ENCODE measurements around the gene COL17A1.

COL17A1 gene

DNA sequence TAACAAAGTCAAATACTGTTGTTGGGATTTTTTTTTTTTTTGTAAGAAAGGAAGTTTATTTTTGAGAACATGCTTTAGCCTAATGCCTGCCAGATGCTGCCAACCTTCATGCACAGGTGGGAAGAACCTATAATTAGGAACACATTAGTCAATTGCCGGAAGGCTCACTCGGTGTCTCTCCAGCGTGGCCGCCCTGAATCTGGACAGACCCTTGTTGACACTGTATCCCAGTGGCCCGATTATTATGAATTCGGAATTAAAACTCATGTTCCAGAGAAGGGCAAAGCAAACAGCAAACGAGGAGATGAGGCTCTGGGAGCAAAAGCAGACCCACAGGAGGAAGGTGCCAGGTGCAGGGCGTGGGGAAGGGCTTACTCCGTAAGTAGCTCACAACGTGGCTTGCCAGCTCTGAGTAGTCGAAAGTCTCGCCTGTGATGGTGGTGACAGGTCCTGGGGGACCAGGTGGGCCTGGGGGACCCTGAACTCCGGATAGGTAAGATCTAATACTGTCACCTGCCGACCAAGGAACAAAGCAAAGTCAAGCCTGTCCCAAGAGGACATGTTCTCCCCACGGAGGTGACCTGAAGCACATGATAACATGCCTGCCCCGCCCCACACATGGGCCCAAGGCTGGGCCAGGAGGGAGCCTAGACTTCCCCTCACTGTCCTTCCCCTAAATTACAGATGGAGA lies 48.3 kb downstream of the COL17A1 start:
- Histone ChIP-seq H3K36me3 (ENCODE audit: control insufficient read depth in 1 of 2, insufficient read depth in 2 of 2, low read length in 2 of 2) (peaks cover 0 to 6% of the 10 kb centered on the region in 2 donors), H3K9me3 (ENCODE audit: control insufficient read depth in 1 of 2, low read length in 2 of 2) (no peaks in the 10 kb centered on the region), H3K4me1 (ENCODE audit: control insufficient read depth in 1 of 2, insufficient read depth in 2 of 2, low read length in 2 of 2) (no peaks in the 10 kb centered on the region), H3K4me3 (ENCODE audit: low read depth in 1 of 2, low read length in 2 of 2) (no peak overlapping the region), H3K27me3 (ENCODE audit: low read depth, low read length) (no peaks in the 10 kb centered on the region), H3K27ac (ENCODE audit: low read length) (no peak overlapping the region)

DNA sequence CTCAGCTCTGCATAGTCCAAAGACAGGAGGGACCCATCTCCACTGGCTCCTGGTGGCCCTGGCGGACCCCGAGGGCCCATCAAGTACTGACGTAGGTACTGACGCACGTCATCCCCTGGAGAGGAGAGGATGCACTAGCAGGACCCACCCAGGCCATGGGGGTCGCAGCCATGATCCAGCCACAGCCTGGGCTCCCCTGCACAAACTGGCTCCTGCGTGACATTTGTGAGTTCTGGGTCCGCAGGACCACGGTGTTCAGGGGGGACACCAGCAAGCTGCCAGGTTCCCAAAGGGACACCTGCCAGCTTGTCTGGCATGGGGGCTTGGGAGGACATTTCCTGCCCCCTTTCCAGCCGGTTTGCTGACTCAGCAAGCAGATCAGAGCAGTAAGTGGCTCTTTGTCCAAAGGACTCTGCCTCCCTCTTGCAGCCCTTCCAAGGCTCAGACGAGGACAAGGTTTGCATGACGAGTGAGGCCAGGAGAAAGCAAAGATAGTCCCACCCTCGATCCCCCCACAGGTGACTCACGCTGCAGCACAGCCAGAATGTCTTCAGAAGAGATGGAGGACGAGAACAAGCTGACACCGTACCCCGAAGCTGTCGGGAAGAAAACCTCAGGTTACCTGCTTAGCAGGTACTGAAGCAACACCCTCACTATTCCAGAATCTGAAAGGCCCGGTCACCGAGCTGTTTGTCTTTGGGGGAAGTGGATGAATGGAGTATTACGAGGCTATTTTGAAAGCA lies 49.0 kb downstream of the COL17A1 start:
- no peak overlapping the region for H3K27ac ChIP-seq (ENCODE audit: low read length)
- no peaks in the 10 kb centered on the region for H3K27me3 ChIP-seq (ENCODE audit: low read depth, low read length)
- H3K36me3 ChIP-seq (ENCODE audit: control insufficient read depth in 1 of 2, insufficient read depth in 2 of 2, low read length in 2 of 2): peaks cover 0 to 11% of the 10 kb centered on the region in 2 donors

DNA sequence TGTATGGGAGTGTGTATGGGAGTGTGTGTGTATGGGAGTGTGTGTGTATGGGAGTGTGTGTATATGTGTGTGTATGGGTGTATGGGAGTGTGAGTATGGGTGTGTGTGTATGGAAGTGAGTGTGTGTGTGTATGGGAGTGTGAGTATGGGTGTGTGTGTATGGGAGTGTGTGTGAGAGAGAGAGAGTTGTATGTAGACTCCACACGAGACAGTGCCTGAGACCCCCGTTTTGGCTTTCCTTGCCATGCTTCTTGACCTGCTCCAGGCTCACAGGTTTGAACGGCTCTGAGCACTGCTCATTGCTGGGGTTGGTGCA lies 49.7 kb downstream of the COL17A1 start:
- peaks cover under 1 to 16% of the 10 kb centered on the region in 2 donors for H3K36me3 ChIP-seq (ENCODE audit: control insufficient read depth in 1 of 2, insufficient read depth in 2 of 2, low read length in 2 of 2)
- H3K4me1 ChIP-seq (ENCODE audit: control insufficient read depth in 1 of 2, insufficient read depth in 2 of 2, low read length in 2 of 2): no peaks in the 10 kb centered on the region
- no peaks in the 10 kb centered on the region for H3K27me3 ChIP-seq (ENCODE audit: low read depth, low read length)
- H3K9me3 ChIP-seq (ENCODE audit: control insufficient read depth in 1 of 2, low read length in 2 of 2): no peaks in the 10 kb centered on the region
- no peak overlapping the region for H3K4me3 ChIP-seq (ENCODE audit: low read depth in 1 of 2, low read length in 2 of 2)
- H3K27ac ChIP-seq (ENCODE audit: low read length): no peak overlapping the region

More for the DNA sequence above, 49.0 kb downstream of the COL17A1 start:
- Histone ChIP-seq H3K9me3 (ENCODE audit: control insufficient read depth in 1 of 2, low read length in 2 of 2) (no peaks in the 10 kb centered on the region), H3K4me1 (ENCODE audit: control insufficient read depth in 1 of 2, insufficient read depth in 2 of 2, low read length in 2 of 2) (no peaks in the 10 kb centered on the region), H3K4me3 (ENCODE audit: low read depth in 1 of 2, low read length in 2 of 2) (no peak overlapping the region)

DNA sequence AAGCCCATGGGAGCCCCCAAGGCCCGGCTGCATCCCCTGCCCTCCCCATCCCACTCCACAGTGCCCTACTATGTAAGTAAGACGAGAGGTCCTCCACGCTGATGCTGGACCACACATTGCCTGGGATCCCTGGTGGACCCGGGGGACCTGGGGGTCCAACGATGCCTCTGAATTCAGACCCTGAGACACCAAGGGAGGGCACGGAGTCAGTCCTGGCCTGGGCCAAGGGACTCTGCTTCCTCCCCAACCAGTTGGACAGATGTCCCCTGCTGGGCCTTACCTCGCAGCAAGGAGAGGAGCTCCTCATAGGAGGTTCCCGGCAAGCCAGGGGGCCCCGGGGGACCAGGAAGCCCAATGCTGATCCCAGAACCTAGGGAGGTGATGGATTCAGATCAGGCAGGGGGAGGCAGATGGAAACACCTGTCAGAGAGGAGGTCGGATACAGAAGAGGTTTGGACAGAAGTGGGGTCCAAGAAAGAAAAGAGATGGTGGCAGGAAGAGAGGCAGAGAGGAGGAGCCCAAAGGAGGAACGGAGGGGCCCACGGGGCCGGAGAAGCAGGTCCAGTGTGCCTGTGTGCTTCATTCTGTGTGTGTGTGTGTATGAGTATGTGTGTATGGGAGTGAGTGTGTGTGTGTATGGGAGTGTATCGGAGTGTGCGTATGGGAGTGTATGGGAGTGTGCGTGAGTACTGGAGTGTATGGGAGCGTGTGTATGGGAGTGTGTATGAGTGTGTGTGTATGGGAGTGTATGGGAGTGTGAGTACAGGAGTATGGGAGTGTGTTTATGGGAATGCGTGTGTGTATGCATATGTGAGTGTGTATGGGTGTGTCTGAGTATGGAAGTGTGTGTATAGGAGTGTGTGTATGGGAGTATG lies 50.2 kb downstream of the COL17A1 start:
- Histone ChIP-seq H3K27ac (ENCODE audit: low read length) (no peak overlapping the region), H3K9me3 (ENCODE audit: control insufficient read depth in 1 of 2, low read length in 2 of 2) (no peaks in the 10 kb centered on the region), H3K4me1 (ENCODE audit: control insufficient read depth in 1 of 2, insufficient read depth in 2 of 2, low read length in 2 of 2) (no peaks in the 10 kb centered on the region), H3K36me3 (ENCODE audit: control insufficient read depth in 1 of 2, insufficient read depth in 2 of 2, low read length in 2 of 2) (peaks cover 4 to 21% of the 10 kb centered on the region in 2 donors), H3K4me3 (ENCODE audit: low read depth in 1 of 2, low read length in 2 of 2) (no peak overlapping the region), H3K27me3 (ENCODE audit: low read depth, low read length) (no peaks in the 10 kb centered on the region)

DNA sequence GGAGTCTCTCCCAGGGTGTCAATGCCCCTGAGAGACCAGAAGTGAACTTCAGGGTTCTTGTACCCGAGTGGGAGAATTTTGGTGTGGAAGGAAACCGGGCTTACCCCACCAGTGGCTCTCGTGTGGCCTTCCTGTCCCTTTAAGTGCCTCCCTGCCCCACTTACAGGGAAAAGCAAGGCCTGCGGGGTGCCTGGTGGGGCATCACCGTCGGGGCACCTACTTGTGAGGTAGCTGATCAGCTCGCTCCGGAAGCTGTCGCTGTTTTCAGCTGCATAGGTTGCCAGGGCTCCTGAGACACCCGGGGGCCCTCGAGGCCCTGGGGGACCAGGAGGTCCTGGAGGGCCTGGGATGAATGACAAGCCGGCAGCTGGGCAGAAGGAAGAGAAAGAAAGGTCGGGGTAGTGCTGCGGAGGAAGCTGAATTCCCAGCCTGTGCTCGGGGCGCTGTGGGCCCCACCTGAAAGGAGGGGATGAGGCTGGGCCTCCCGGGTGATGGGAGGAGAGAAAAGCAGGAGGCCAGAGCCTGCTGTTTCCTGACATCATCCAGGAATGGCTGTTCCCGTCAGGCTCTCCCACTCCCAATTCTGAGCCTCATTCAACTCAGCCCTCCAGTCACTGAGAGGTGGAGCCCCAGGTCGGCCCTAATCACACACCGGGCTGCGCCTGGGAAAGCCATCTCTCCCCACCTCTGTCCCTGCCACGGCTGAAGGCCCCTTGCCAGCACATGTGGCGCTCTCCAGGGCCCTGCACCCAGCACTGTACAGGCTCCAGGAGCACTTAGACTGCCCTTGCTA lies 51.1 kb downstream of the COL17A1 start:
- H3K27ac ChIP-seq (ENCODE audit: low read length): no peak overlapping the region
- H3K9me3 ChIP-seq (ENCODE audit: control insufficient read depth in 1 of 2, low read length in 2 of 2): no peaks in the 10 kb centered on the region
- H3K27me3 ChIP-seq (ENCODE audit: low read depth, low read length): no peaks in the 10 kb centered on the region
- H3K4me1 ChIP-seq (ENCODE audit: control insufficient read depth in 1 of 2, insufficient read depth in 2 of 2, low read length in 2 of 2): no peaks in the 10 kb centered on the region
- no peak overlapping the region for H3K4me3 ChIP-seq (ENCODE audit: low read depth in 1 of 2, low read length in 2 of 2)
- H3K36me3 ChIP-seq (ENCODE audit: control insufficient read depth in 1 of 2, insufficient read depth in 2 of 2, low read length in 2 of 2): peaks cover 4 to 22% of the 10 kb centered on the region in 2 donors

DNA sequence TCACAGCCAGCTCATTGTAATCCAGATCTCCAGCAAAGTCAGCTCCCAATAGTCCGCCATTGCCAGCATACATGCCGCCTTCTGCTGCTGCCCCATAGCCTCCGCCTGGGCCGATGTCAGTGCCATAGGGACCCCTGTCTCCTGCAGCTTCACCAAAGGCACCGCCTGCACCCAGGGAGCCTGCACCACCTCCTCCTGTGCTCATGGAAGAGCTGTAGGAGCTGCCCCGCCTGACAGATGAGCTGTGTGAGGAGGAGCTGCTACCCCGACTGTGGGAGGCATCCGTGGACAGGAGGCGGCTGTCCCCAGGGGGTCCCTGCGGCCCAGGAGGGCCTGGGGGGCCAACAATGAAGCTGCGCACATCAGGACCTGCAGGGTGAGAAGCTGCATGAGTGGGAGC lies 51.7 kb downstream of the COL17A1 start:
- Histone ChIP-seq H3K9me3 (ENCODE audit: control insufficient read depth in 1 of 2, low read length in 2 of 2) (no peaks in the 10 kb centered on the region), H3K4me3 (ENCODE audit: low read depth in 1 of 2, low read length in 2 of 2) (no peak overlapping the region), H3K27ac (ENCODE audit: low read length) (no peak overlapping the region), H3K27me3 (ENCODE audit: low read depth, low read length) (no peaks in the 10 kb centered on the region), H3K36me3 (ENCODE audit: control insufficient read depth in 1 of 2, insufficient read depth in 2 of 2, low read length in 2 of 2) (peaks cover 4 to 29% of the 10 kb centered on the region in 2 donors), H3K4me1 (ENCODE audit: control insufficient read depth in 1 of 2, insufficient read depth in 2 of 2, low read length in 2 of 2) (no peaks in the 10 kb centered on the region)

DNA sequence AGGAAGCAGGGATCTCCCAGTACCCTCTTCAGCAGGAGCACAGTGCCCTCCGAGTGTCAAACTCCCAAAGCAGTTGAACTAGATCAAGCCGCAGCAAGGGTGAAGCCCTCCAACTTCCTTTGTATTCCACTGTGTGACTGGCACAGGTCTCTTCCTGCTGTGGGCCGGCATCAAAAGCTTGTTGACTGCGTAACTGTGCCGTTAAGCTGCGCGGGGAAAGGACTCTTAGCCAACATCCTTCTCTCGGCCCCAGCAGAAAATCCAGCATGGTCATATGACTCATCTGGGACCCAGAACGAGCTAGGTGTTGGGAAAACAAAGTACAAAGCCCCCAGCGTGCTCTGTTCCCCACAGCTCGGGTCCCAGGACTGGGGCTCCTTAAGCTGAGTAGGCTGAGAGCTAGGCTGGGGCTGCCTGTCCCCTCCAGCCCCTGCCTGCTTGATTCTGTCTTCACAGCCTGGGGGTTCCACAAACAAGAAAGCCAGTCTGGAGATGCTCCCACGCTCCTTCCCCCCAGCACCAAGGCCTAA lies 52.2 kb downstream of the COL17A1 start:
- Histone ChIP-seq H3K4me1 (ENCODE audit: control insufficient read depth in 1 of 2, insufficient read depth in 2 of 2, low read length in 2 of 2) (no peaks in the 10 kb centered on the region), H3K27ac (ENCODE audit: low read length) (no peak overlapping the region), H3K36me3 (ENCODE audit: control insufficient read depth in 1 of 2, insufficient read depth in 2 of 2, low read length in 2 of 2) (peaks cover 4 to 33% of the 10 kb centered on the region in 2 donors), H3K27me3 (ENCODE audit: low read depth, low read length) (no peaks in the 10 kb centered on the region), H3K9me3 (ENCODE audit: control insufficient read depth in 1 of 2, low read length in 2 of 2) (no peaks in the 10 kb centered on the region), H3K4me3 (ENCODE audit: low read depth in 1 of 2, low read length in 2 of 2) (no peak overlapping the region)

DNA sequence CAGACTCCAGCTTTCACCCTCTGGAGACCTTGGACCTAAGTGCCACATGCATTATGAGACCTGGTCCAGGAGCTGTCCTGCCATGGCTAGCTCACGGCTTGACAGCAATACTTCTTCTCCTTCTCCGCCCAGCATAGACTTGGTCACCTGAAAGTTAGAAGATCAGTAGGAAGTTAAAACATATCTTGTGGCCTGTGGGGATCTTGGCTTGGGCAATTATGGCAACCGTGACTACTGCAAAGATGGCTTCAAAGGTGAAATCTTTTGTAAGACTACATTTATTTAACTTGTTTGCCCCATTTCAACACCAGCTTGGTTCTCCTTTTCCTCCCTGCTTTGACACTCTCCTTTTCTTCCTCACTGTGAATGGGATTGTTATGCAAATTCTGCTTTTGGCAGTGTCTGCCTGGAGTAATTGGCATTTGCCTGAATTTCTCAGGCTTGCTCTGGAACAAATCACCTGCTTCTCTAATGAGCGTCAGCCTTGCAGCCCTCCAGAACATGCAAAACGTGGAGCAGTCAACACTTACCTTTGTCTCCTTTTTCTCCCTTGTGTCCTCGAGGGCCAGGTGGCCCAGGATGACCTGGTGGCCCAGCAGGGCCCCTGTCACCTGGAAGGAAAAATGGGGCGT lies 53.4 kb downstream of the COL17A1 start:
- Histone ChIP-seq H3K4me1 (ENCODE audit: control insufficient read depth in 1 of 2, insufficient read depth in 2 of 2, low read length in 2 of 2) (no peaks in the 10 kb centered on the region), H3K27ac (ENCODE audit: low read length) (no peak overlapping the region), H3K4me3 (ENCODE audit: low read depth in 1 of 2, low read length in 2 of 2) (no peak overlapping the region), H3K36me3 (ENCODE audit: control insufficient read depth in 1 of 2, insufficient read depth in 2 of 2, low read length in 2 of 2) (peaks cover 7 to 37% of the 10 kb centered on the region in 2 donors), H3K9me3 (ENCODE audit: control insufficient read depth in 1 of 2, low read length in 2 of 2) (no peaks in the 10 kb centered on the region), H3K27me3 (ENCODE audit: low read depth, low read length) (no peaks in the 10 kb centered on the region)

DNA sequence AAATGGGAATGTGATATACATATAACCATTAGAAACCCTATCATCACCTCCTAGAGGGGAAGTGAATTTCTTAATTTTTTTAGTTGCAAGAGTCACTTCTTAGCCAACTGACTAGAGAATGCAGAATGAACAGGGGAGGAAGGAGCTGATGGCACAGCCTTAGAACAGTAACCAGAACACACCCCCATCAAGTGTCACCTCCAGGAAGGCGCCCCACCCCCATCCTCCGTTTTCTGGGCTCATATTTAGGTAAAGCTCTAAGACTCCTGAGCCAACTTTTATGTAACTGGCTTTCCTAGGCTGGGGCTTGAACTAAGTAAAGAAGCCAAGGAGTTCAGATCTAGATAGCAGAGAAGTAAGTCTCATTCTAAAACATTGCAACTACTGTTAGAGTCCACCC lies 54.0 kb downstream of the COL17A1 start:
- no peaks in the 10 kb centered on the region for H3K27me3 ChIP-seq (ENCODE audit: low read depth, low read length)
- H3K4me1 ChIP-seq (ENCODE audit: control insufficient read depth in 1 of 2, insufficient read depth in 2 of 2, low read length in 2 of 2): no peaks in the 10 kb centered on the region
- no peaks in the 10 kb centered on the region for H3K9me3 ChIP-seq (ENCODE audit: control insufficient read depth in 1 of 2, low read length in 2 of 2)
- H3K36me3 ChIP-seq (ENCODE audit: control insufficient read depth in 1 of 2, insufficient read depth in 2 of 2, low read length in 2 of 2): peaks cover 7 to 41% of the 10 kb centered on the region in 2 donors
- H3K27ac ChIP-seq (ENCODE audit: low read length): no peak overlapping the region
- no peak overlapping the region for H3K4me3 ChIP-seq (ENCODE audit: low read depth in 1 of 2, low read length in 2 of 2)

DNA sequence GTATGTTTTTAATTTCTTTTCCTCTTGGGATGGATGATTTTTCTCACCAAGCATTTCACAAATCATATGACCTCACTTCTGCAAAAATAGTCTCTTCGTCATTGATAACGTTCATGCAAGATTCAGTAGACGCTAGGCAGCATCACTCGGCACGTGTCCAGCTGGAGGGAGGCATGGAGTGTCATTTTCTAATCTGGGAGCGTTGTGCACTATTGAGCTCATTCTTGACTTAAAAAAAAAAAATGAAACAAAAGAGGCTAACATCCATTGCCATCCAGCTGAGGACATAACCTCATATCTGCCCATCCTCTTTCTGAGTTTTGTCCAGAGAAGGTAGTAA lies 56.2 kb downstream of the COL17A1 start:
- H3K27ac ChIP-seq (ENCODE audit: low read length): no peak overlapping the region
- no peaks in the 10 kb centered on the region for H3K27me3 ChIP-seq (ENCODE audit: low read depth, low read length)
- H3K36me3 ChIP-seq (ENCODE audit: control insufficient read depth in 1 of 2, insufficient read depth in 2 of 2, low read length in 2 of 2): peaks cover 19 to 54% of the 10 kb centered on the region in 2 donors

More for the DNA sequence above, 56.2 kb downstream of the COL17A1 start:
- no peaks in the 10 kb centered on the region for H3K9me3 ChIP-seq (ENCODE audit: control insufficient read depth in 1 of 2, low read length in 2 of 2)
- no peaks in the 10 kb centered on the region for H3K4me1 ChIP-seq (ENCODE audit: control insufficient read depth in 1 of 2, insufficient read depth in 2 of 2, low read length in 2 of 2)
- H3K4me3 ChIP-seq (ENCODE audit: low read depth in 1 of 2, low read length in 2 of 2): no peak overlapping the region

Measured in muscle layer of duodenum (tissue), 2 donors.